Measurements from ENCODE around the gene PLSCR4.
"Not testable (repeated sequence)": the region's sequence is repeated elsewhere in the genome, so short reads cannot be mapped to it uniquely, and the experiment has no call there.

PLSCR4 gene

DNA sequence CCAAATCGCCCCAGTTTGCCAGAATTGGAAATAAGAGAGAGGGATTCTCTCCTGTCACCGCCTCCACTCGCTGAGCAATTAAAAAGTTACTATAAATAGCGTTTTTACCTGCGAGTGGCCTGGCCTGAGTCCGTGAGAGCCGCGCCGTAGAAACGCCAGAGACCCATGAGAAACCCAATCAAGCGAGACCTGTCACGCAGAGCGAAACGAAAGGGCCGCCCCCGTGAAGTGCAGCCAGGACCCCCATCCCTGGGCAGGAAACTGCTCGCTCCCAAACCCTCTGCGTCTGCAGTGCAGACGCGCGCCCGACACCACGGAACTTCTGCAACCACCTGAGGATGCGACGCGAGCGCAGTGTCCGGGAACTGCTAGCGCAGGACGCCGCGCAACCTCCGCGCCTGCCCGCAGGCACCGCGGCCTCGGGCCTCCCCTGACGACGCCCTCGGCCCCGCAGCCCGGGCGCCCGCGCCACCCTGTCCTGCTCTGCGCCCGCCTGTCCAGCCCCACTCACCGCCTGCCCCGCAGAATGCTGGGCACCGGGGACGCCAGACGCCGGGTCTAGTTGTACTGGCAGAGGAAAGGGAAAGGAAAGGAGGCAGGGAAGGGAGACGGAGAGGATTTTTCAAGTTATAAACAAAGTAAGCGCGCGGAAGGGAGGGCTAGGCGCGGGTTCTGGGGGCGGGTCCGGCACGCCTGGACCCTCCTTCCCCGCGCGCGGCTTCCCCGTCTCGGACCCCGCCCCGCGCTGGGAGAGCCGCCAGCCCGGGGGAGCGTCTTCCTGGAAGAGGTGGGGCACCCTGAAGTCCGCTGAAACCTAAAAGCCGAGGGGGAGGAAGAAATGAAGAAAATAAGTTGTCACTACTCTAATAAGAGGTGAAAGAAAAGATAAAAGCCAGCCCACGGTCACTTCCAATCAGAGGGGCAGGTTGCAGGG, at the start of gene PLSCR4:
Gene PLSCR4 (minus strand): TSS at position 657 of the 934 bp plus-strand sequence. CDS start 29,034 bp downstream, outside the sequence.
- DNase-seq (ENCODE audit: low spot score) = peak; percentile 4

DNA sequence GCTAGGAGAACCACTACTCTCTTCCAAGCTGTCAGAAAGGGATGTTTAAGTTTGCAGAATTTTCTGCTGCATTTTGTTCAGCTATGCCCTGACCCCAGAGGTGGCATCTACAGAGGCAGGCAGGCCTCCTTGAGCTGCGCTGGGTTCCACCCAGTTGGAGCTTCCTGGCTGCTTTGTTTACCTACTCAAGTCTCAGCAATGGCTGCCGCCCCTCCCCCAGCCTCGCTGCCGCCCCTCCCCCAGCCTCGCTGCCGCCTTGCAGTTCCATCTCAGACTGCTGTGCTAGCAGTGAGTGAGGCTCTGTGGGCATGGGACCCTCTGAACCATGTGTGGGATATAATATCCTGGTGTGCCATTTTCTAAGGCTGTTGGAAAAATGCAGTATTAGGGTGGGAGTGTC, 42.5 kb upstream of the PLSCR4 start:
- not testable (repeated sequence) for DNase-seq (ENCODE audit: low spot score)

- DNase-seq (ENCODE audit: low spot score) = no peak
Observed at GRCh38 chr3:146283781-146284445, 33.0 kb upstream of the PLSCR4 start.

- DNase-seq (ENCODE audit: low spot score) = no peak
Observed at GRCh38 chr3:146280864-146281263, 30.0 kb upstream of the PLSCR4 start.

DNA sequence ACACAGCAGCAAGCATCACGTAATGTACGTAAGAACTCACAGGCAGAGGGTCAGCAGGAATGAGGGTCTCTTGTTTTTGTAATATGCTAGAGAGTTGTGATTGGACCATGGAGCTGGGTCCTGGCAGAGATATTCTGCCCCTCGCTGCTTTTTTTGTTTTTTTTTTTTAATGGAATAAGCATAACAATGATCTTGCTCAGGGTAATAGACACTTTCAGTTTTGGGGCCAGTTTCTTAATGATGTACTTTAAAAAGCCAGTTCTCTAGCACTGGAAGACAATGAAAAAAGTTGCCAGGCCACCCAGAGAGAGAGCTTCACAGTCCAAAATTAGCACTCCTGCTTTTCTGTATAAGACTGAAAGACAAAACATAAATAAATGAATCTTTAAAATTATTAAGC, 29.0 kb upstream of the PLSCR4 start:
- DNase-seq (ENCODE audit: low spot score) = no peak

DNA sequence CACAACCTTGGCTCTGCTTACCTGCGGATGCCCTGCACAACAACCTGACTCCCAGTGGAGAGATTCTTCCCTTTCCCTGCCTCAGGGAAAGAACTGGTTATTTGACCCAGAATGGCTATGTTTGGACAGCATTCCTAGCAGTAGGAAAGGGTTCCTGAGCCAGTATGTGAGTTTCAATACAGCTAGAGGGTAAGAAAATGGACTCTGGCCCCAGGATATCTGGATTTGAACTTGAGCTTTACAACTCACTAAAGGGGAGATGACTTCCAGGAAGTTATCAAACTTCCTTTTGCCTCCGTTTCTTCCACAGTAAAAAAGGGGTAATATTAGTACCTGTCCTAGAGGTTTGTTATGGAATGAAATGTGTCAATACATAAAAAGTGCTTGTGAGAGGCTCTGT, 28.1 kb upstream of the PLSCR4 start:
- no peak for DNase-seq (ENCODE audit: low spot score)

DNA sequence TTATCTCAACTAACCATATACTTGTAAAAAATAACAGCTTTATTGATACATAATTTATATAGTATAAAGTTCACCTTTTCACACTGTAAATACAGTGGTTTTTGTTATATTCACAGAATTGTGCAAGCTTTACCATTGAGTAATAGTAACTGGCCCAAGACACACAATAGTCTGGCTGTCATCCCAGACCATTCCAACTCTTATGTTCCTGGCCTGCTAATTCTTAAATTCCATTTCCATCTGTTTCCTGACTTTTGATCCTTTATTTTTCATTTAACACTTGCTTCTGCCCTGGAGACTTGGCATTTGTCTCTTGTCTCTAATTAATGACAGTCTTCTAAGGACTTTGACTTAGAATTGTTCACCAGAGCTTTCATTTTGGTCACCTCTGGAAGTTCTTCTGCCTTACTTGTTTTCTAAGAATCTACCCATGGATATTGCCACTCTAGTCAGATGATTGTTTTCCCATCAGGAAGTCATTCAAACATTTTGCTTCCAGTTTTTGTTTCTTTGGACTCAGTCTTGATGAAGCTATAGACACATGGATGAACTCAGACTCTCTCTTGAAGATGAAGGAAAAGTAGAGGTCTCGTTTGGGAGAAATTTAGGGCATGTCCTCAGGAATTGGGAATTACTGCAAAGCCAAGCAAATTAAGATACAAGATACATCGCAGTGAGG, 27.2 kb upstream of the PLSCR4 start:
- DNase-seq (ENCODE audit: low spot score) = no peak

GRCh38 chr3:146275476-146275875, 24.6 kb upstream of the PLSCR4 start:
- DNase-seq (ENCODE audit: low spot score) = no peak

DNA sequence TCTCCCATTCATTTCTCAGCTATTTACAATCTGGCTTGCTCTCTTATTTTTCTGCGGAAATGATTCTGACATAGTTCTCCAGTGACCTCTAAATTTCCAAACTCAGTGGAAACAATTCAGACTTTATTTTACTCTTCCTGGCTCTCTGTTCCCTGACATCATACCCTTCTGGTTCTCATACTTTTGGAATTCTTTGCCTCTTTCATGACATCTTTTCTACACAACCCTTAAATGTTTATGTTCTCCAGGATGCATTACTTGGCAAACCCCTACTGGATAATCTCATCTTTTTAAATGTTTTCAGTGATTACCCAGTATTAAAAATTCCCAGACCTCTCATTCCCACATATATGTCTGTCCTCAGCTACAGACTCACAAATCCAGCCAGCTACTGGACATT, 23.9 kb upstream of the PLSCR4 start:
- DNase-seq (ENCODE audit: low spot score) = no peak

GRCh38 chr3:146273721-146274407, 23.0 kb upstream of the PLSCR4 start:
- no peak for DNase-seq (ENCODE audit: low spot score)

- DNase-seq (ENCODE audit: low spot score) = no peak
Observed at GRCh38 chr3:146271180-146271579, 20.3 kb upstream of the PLSCR4 start.

DNA sequence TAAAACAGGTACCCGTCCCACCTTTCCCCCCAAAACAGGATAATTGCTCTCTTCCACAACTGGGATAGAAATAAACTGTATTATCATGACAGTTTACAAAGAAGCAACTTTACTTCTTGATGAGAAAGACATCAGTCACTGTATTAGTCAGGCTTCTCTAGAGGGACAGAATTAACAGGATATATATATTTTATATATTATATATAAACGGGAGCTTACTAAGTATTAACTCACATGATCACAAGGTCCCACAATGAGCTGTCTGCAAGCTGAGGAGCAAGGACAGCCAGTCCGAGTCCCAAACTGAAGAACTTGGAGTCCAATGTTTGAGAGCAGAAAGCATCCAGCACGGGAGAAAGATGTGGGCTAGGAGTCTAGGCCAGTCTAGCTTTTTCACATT, 18.4 kb upstream of the PLSCR4 start:
- no peak for DNase-seq (ENCODE audit: low spot score)

DNA sequence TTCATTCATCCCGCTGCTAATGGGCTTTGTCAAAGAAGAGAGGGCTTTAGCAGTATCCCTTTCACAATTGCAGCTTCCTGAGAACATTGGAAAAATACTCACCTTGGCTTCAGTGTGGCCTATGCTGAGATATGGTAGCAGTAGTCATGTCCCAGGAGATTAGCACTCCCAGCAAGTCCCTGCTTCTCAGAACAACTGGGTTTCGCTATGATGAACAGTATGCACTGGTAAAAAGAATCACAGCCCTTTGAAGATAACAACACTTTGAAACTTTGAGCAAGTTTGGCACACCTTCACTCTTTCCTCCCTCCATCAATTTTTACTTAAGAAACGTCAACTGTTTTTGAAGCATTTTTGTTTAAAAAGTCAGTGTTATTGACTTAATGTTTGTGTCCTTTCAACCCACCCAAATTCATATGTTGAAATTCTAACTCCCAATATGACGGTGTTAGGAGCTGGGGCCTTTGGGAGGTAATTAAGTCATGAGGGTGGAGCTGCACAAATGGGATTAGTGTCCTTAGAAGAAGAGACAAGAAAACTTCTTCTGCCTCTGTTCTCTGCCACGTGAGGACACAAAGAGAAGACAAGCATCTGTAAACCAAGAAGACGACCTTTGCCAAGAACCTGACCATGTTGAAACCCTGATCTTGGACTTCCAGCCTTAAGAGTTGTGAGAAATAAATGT, 17.8 kb upstream of the PLSCR4 start:
- no peak for DNase-seq (ENCODE audit: low spot score)

DNA sequence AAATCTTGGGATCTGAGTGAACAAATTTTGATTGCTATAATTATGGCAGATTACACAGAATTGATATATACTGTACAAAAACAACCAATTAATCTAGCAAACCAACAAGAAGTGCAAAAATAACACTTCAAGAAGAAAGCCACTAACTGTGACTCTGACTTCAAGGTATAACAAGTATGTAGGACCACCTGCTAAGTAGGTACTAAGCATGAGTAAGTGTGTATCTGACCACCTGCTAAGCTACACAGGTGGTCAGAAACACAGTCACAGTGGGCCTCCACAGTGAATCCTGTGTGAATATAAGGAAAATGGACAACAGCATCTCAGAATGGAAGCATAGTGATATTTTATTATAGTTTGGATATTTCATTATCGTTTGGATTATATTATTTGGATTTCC, 14.8 kb upstream of the PLSCR4 start:
- no peak for DNase-seq (ENCODE audit: low spot score)

GRCh38 chr3:146262371-146263110, 11.6 kb upstream of the PLSCR4 start:
- no peak for DNase-seq (ENCODE audit: low spot score)

- DNase-seq (ENCODE audit: low spot score) = no peak
Observed at GRCh38 chr3:146259880-146260589, 9.1 kb upstream of the PLSCR4 start.

DNA sequence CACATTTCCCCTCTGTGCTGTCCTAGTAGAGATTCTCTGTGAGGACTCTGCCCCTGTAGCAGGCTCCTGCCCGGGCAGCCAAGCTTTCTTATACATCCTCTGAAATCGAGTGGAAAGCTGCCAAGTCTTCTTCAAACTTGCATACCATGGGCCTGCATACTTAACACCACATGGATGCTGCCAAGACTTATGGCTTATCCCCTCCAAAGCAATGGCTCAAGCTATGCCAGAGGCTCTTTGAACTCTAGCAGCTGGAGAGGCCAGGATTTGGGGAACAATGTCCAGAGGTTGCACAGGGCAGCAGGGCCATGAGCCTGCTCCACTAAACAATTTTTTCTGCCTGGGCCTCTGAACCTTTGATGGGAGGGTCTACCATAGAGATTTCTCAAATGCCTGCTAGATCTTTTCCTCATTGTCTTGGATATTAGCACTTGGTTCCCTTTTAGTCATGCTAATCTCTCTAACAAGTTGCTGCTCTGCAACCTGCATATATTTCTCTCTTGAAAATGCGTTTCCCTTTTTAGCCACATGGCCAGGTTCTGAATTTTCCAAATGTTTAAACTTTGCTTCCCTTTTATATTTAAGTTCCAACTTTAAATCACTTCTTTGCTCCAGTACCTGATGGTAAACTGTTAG, 6.1 kb upstream of the PLSCR4 start:
- no peak for DNase-seq (ENCODE audit: low spot score)

GRCh38 chr3:146252445-146252844, 1.5 kb upstream of the PLSCR4 start:
- DNase-seq (ENCODE audit: low spot score) = not testable (repeated sequence)

- DNase-seq (ENCODE audit: low spot score) = no peak
Observed at GRCh38 chr3:146249921-146250320, 984 bp downstream of the PLSCR4 start.

DNA sequence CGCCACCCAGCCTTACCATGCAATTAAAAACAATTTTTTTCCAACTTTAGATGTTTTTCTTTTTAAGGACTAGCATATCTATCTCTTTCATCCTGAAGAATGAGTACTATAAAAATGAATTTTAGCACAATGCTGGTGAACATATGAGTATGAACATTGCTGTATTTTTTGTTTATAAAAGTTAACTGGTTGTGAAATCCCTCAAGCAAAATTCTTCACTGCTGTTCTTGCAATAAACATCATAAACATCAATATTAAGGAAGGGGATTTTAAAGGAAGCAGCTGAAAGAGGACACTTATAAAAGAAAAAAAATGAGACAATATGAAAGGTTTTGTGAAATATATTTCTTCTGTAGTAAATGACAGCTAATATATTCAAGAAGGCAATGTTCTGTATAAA, 3.0 kb downstream of the PLSCR4 start:
- no peak for DNase-seq (ENCODE audit: low spot score)

Measured in germinal center (tissue), 1 donor.